ENCODE data around the gene HOXD4. TPM values are rescaled to one million over a fixed set of nuclear protein-coding genes. Genes with fewer than 3 reads are reported as not detected.

Gene HOXD4
- total and polyA plus RNA-seq, 7 donors = 0.60 to 8.0 (median 3.8) TPM; not detected in 1

DNA sequence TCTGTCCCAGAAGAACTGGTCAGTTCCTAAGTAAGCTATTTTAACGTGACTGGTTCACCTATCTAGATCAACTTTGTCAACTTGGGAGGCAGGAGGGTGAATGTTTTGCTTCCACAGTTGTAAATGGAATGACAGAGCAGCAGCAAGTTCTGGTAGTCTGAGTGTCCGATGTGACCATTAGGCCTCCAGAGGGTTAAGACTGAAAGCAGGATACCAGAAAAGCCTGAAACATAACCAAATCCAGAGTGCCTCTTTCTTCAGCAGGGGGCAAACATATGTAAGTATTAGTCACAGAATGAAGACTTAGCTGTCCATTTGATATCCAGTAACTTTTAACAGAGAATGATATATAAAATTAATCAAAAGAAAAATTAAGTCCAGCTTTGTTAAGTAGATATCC is 14.9 kb downstream of the HOXD4 start:
- DNase-seq = no peak

DNA sequence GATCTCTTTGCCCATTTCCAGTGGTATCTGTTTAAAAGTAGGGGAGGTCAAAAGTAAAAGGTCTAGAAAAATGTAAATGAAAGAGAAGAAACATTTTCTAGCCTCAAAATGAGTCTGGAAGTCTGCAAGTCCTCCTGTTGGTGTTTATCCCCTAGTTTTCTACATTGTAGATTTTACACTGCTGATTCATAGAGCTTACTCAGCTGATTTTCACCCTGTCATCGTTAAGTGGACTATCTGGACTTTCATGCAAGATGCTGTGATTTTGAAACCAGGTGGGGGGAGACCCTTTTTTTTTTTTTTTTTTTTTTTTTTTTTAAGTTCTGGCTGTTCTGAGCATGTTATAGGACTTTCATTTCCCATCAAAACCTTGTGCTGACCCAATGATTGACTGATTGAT is 16.0 kb downstream of the HOXD4 start:
- WGBS, 2 donors = 71 to 81% methylated on average over 1 of the region's 1 CpG
- TF ChIP-seq EP300 (IDR thresholded peaks at IDR 0.05) (no peak), CTCF (IDR thresholded peaks at IDR 0.05) (no peak), POLR2A (IDR thresholded peaks at IDR 0.05) (no peak), POLR2AphosphoS5 (IDR thresholded peaks at IDR 0.05) (no peak)
- no peak for DNase-seq
- Histone ChIP-seq H3K36me3 (no peaks in the 10 kb centered on the region), H3K9me3 (no peaks in the 10 kb centered on the region), H3K27ac (no peak overlapping the region), H3K4me1 (peaks cover 0 to 30% (median 22%) of the 10 kb centered on the region in 4 donors), H3K4me3 (no peak overlapping the region), H3K27me3 (peaks cover 43 to 100% (median 81%) of the 10 kb centered on the region in 3 donors)
- intact Hi-C loops (cut with DNase I) = no loop called here

More for the DNA sequence above, 14.9 kb downstream of the HOXD4 start:
- Histone ChIP-seq H3K4me1 (peaks cover 0 to 27% (median 16%) of the 10 kb centered on the region in 4 donors), H3K9me3 (no peaks in the 10 kb centered on the region), H3K4me3 (no peak overlapping the region), H3K27ac (no peak overlapping the region), H3K27me3 (peaks cover 40 to 100% (median 79%) of the 10 kb centered on the region in 3 donors), H3K36me3 (no peaks in the 10 kb centered on the region)
- WGBS, 2 donors = 58 to 70% methylated on average over 2 of the region's 2 CpGs
- intact Hi-C loops (cut with DNase I) = no loop called here
- TF ChIP-seq EP300 (IDR thresholded peaks at IDR 0.05) (no peak), POLR2A (IDR thresholded peaks at IDR 0.05) (no peak), POLR2AphosphoS5 (IDR thresholded peaks at IDR 0.05) (no peak), CTCF (IDR thresholded peaks at IDR 0.05) (no peak)

DNA sequence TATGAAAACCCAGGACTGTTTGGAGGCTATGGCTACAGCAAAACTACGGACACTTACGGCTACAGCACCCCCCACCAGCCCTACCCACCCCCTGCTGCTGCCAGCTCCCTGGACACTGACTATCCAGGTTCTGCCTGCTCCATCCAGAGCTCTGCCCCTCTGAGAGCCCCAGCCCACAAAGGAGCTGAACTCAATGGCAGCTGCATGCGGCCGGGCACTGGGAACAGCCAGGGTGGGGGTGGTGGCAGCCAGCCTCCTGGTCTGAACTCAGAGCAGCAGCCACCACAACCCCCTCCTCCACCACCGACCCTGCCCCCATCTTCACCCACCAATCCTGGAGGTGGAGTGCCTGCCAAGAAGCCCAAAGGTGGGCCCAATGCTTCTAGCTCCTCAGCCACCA is 17.8 kb downstream of the HOXD4 start:
- no peak for DNase-seq
- Histone ChIP-seq H3K36me3 (no peaks in the 10 kb centered on the region), H3K27me3 (peaks cover 43 to 100% (median 81%) of the 10 kb centered on the region in 3 donors), H3K9me3 (no peaks in the 10 kb centered on the region), H3K27ac (no peak overlapping the region), H3K4me3 (no peak overlapping the region), H3K4me1 (peaks cover 0 to 24% (median 22%) of the 10 kb centered on the region in 4 donors)
- TF ChIP-seq POLR2A (IDR thresholded peaks at IDR 0.05) = no peak
- no peak for TF ChIP-seq CTCF (IDR thresholded peaks at IDR 0.05)
- no peak for TF ChIP-seq POLR2AphosphoS5 (IDR thresholded peaks at IDR 0.05)
- no peak for TF ChIP-seq EP300 (IDR thresholded peaks at IDR 0.05)
- 84 to 90% methylated on average over 5 of the region's 5 CpGs for WGBS, 2 donors
- intact Hi-C loops (cut with DNase I) = no loop called here

- Histone ChIP-seq H3K4me3 (no peak overlapping the region), H3K27ac (no peak overlapping the region), H3K27me3 (peaks cover 43 to 100% (median 81%) of the 10 kb centered on the region in 3 donors), H3K36me3 (no peaks in the 10 kb centered on the region), H3K4me1 (peaks cover 0 to 20% (median 19%) of the 10 kb centered on the region in 4 donors), H3K9me3 (no peaks in the 10 kb centered on the region)
- intact Hi-C loops (cut with DNase I) = no loop called here
- no peak for DNase-seq
- WGBS, 2 donors = 64 to 67% methylated on average over 2 of the region's 2 CpGs
- TF ChIP-seq CTCF (IDR thresholded peaks at IDR 0.05) (no peak), POLR2AphosphoS5 (IDR thresholded peaks at IDR 0.05) (no peak), EP300 (IDR thresholded peaks at IDR 0.05) (no peak), POLR2A (IDR thresholded peaks at IDR 0.05) (no peak)
These were observed 18.4 kb downstream of the HOXD4 start for GRCh38 chr2:176169711-176170110.

Data from sigmoid colon (tissue), 7 donors.